Iris pigment epithelial cell (primary cell): ENCODE measurements around the gene HMGB4.

ENCODE experiments used
- DNase-seq: peaks from one replicate; pipeline ENCODE4 v3.0.0-alpha.2; 2011; ENCODE audit warnings: low read depth

The HMGB4 gene, protein sequence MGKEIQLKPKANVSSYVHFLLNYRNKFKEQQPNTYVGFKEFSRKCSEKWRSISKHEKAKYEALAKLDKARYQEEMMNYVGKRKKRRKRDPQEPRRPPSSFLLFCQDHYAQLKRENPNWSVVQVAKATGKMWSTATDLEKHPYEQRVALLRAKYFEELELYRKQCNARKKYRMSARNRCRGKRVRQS

DNA sequence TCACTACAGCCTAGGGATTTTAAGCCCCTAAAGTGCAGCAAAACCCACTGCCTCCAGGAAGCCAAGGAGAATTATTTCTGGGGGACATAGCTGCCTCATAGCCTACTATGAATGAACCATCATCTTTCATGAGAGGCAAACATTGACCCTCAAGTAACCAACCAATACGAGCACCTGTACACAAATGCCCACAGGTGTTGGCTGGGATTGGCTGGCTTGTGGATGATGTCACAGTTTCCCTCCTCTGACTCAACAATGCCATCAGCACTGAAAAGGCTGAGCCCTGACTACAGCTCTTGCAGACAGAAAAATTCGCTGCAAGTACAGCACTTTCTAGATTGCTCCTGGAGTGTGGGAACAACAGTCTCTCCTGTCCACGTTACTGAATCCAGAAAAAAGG lies at the start of gene HMGB4:
Gene HMGB4, plus strand, starts transcription at position 301 of the 400 bp plus-strand sequence. CDS start 113 bp downstream, outside the sequence.
- DNase-seq, result no peak

DNA sequence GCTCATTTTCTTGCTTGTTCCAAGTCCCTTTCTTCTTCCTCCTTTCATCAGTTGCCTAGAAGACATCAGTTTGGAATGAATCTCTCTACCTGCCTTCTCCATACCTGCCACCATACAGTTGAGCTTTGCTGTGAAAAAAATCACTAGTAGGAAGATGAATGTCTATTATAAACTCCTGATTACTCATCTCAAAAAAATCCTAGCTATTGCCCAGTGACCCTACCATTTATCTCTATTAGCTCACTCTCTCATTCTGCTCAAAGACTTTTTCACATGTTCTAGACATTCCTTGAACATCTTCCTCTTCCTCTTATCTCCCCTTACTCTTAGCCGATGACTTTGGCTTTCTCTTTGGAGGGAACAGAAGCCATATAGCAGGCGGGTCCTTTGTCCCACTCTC lies 49.7 kb upstream of the HMGB4 start:
- DNase-seq, result no peak

DNA sequence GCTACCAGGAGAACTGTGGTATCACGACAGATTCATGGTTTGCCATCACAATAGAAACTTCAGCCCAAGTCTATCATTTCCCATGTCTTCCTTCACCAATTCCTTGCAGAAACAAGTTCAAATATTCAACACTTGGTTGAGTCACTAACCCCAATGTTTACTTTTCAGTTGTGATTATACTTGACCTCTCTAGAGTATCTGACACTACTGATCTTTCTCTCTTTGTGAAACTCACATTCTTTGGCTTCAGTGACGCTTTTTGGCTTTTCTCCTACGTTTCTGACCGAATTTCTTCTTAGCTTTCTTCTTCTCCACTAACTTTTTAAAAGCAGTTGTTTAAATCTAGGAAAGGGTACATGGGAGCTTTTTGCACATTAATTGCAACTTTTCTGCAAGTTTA lies 48.8 kb upstream of the HMGB4 start:
- peak; percentile 22 for DNase-seq

DNA sequence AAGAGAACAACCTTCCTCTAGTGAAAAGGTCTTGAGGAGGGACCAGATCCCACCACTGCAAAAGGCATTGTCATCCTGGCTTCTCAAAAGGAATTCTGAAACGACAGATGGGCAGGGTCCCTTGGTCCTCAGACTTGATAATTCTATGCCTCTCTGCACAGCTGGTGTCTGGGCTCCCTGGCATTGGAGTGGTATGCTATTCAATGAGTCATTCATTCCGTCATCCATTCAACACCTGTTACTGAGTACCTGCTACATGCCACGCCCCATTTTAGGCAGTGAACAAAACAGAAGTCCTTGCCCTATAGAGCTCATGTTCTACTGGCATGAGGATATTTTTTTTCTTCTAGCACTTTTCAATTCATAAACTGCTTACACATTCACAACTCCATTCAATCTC lies 45.8 kb upstream of the HMGB4 start:
- no peak for DNase-seq

DNA sequence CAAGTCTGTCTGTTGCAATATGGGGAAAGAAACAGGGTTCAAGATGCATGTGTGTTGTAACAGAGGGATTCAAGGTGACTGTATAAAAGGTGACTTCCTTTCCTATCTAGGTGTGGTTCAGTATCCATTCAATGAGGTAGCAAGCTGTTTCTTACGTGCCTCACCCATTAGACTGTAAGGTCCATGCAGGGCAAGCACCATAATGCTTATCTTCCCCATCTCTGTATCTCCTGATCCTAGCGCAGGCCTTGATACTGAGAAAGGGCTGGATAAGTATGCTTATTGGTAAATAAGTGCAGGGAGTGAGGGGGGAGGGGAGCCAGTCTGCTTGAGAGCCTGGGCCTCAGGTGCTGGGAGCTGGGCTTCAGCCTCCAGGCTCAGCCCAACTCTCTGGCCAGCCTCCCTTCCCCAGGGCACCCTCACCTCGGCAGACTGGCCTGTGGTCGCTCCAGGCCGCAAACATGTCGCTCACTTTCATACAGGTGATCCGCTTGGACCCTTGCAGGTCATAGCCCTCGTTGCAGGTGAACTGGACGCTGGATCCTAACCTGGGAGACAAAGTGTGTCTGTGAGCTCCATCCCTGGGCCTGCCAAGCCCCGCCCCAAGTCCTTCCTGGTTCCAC lies 44.5 kb upstream of the HMGB4 start:
- no peak for DNase-seq

DNA sequence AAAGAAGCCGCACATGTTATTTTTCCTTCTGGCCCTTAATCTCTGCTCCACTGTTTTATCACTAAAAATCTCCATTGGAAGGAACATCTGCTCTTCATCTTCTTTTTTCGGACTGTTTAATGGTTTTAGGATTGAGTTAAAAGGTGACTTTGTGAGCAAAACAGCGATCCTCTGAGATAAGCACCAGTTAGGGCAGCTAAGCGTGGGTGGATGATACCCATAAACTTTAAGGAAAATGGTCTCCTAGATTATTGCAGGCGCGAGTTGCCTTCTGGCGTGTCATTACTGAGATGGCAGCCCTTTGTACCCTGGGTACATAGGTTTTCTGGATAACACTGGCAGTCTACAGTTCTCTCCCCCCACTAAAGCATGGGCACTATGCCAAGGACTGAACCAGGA lies 44.0 kb upstream of the HMGB4 start:
- DNase-seq, result no peak

DNA sequence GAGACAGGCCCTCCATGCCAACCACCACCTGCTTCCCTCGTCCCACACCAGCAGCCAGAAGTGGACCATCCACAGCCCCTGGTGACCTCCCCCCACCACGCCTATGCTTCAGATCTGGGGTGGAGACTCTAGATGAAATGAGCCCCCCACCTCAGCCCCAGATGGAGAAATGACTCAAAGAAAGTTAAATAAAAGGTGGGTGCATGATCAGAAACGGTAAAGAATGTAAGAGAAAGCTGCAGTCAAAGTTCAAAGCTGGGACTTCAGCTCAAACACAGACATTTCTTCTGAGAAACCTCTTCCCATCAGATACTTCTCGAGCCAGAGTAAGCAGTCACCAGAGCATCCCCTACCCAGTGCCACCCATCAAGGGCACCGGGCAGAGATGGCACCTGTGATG lies 43.1 kb upstream of the HMGB4 start:
- DNase-seq, result no peak

DNA sequence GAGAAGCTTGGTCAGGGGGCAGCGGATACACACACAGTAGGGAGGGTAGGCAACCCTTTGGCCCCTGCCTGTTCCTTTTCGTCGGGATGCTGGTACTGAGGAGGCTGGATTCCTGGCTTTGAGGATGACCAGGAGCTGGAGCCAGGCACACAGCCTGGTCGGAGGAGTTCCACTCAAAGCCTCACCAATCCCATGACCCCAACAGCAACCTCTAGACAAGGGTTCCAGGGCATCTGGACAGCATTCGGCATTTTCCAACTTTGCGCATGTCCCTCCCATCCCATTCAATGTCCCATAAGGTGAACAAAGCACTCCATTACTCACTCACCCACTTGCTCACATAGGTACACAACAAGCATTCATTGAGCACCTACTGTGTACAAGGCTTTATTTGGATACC lies 42.6 kb upstream of the HMGB4 start:
- DNase-seq, result no peak

DNA sequence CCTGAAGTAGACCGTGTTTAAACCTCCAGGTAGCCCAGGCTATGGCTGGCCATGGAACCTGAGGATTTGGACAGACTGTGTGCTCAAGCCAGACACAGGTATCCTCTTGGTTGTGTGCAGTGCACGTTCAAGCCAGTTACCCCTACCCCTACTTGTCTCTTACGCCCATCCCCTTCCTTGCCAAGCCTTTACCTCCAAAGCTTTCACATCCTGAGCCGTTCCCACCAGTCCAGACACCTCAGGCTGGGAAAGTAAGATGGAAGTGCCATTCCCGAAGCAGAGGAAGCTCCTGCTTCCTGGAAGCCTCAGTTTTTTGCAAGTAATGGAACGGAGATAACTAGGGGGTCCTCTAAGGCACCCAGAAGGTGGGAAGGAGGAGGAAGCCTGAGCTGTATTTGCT lies 41.5 kb upstream of the HMGB4 start:
- DNase-seq, result no peak

DNA sequence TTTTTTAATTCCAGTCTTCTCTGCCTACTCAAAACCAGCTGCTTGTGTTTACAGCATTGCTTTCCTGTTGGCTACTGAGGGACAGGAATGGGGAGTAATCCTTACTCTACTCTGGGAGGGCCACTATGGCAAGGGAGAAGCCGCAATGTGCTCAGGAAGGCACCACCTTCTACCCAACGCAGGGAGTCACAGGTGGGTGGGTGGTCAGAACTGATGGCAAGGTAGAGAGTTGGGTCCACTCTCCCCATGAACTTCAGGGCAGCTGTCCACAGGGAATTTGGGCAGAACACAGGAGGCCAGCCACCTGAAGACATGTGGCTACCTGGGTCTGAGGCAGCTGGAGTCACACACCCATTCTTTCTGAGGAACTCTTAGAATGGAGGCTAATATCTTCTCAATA lies 40.5 kb upstream of the HMGB4 start:
- DNase-seq, result no peak

DNA sequence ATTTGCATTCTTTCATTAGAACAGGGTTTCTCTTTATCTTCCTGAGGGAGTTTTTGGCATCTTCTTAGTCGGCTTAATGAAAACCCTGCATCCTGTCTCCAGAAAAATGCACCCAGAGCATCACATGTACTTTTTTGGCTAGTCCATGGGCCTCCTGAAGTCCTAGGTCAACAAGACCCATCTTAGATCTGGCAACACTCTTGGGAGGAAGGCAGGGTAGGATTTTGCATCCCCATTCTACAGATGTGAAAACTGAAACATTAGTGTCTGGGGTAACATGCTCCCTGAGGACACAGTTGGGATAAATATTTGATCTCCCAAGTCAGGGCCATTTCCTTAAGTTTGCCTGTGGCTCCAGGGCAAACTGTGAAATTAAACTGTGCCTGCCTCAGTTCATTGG lies 40.0 kb upstream of the HMGB4 start:
- DNase-seq, result no peak

DNA sequence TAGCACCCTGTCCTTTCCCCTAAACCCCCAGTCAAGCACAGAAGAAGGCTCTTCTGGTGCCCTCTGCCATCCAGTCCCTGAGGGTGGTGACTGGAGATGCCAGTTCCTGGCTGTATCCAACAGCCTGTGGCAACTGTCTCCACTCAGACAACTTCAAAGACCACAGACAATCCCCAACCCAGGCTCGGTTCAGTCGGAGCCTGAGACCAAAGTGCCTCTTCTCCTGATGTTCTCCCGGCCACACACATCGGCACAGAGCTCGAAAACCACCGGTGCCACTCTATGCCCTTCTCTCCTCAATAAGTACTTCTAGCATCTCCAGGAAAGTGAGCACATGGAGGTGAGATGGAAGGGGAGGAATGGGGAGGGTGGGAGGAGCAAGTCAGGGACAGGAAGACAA lies 39.6 kb upstream of the HMGB4 start:
- DNase-seq, result no peak

DNA sequence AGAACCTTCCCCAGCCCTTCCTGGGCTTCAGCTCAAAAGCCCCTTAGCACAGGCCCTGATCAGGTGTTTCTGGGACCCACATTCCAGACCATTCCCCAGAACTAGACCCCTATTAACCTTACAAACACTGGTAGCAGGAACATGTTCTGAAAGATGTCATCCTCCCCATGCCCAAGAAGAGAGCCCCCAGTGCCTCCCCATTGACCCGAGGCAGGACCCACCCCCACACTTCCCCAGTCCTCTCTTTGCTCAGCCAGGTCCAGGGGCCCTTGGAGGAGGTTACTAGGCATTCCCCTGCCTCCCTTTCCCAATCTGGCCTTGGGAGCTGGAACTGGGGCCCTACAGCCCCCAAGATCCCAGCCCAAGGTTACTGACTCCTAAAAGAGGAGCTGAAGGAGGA lies 38.9 kb upstream of the HMGB4 start:
- no peak for DNase-seq

DNA sequence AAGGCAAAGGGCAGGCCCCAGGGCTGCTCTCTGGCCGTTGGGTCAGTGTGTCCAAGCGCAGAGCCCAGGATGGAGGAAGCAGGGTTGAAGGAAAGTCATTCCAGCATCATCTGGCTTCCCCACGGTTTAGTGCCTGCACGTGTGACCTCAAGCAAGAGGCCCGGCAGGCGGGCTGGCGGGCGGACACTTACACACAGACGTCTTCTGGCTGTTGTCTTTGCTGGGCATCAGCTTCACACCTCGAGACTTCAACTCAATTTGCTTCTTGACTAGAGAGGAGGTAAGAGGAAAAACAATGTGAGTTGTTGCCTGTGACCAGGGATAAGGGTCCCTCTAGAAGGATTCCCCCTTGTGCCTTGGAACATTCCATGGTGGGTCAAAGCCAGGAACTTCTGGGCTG lies 38.4 kb upstream of the HMGB4 start:
- DNase-seq, result no peak

DNA sequence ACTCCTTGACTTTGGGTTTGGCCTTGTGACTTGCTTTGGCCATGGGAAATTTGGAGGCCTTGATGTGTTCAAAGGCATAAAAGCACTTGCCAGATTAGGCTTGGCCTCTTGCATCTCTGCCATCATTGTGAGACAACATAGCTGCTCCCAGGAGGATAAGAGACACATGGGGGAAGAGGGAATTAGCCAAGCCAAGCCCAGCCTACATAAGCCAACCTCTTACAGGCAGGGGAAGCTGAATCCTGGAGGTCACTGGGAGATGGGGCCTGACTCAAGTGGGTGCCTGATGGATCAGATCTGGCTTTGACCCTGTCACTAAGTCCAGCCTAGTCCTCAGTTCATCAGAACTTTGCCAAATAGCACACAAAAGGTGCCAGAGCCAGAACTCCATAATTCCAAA lies 37.6 kb upstream of the HMGB4 start:
- no peak for DNase-seq

DNA sequence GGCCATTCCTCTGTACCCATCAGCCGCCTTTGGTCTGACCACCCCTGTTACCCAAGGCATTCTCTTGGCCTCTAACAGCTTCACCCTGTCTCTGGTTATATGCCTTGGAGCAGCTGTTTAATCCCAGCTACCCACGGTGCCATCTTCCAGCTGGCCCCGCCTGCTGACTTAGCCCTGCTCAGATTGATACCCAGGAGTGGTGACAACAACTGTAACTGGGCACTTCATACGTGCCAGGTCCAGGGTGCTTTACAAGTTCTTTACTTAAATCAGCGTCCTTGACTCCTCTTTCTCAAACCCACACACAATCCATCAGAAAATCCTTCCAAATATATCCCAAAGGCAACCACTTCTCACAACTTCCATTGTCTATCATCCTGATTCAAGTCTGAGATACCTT lies 37.2 kb upstream of the HMGB4 start:
- DNase-seq, result no peak

DNA sequence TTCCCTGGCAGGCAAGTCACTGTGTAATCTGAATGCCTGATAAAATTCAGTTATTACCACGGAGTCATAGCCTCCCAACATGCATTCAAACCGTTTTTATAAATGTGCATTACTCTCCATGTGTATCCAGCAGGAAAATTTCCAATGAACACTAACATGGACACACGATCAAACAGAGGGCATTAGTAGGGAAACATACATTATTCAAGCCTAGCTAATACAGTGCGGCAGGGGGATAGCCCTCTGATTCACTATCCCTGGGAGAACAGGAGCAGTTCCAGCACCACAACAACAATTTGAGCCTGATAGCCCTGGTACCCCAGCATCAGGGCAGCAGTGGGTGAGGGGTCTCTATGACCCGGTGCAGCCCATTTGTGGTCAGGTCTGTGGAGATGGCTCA lies 35.8 kb upstream of the HMGB4 start:
- DNase-seq, result no peak

DNA sequence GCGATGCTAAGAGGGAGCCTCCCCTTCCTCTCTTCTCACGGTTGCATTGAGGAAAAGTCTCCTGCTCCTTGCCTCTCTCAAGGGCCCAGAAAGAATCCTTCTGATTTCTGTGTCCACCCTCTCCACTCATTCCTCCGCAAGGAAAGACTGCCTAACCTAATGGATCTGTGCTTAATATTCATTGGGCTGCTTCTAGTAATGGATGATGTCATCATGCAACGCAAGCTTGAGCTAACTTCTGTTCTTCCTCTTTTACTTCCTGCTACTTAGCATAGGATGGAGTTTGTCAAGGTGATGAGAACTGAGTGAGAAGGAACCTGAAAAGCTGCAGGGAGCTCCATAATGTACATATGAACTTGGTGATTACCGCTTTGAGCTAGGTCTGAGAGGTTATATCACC lies 35.2 kb upstream of the HMGB4 start:
- no peak for DNase-seq

DNA sequence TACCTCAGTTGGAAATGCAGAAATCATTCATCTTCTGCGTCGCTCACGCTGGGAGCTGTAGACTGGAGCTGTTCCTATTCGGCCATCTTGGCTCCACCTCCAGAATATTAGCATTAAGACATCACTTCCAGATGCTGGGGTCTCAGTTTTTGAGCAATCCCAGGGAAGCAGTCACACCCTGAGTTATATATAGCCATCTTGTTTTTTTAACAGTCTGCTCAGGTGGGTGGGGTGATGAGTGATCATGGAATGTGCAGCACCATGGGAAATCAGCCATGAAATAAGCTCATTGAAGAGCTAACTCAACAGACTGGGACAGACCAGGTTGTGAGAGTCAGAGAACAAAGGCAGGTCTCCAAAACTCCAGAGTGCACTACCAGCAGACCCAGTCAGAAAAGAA lies 27.0 kb upstream of the HMGB4 start:
- no peak for DNase-seq

DNA sequence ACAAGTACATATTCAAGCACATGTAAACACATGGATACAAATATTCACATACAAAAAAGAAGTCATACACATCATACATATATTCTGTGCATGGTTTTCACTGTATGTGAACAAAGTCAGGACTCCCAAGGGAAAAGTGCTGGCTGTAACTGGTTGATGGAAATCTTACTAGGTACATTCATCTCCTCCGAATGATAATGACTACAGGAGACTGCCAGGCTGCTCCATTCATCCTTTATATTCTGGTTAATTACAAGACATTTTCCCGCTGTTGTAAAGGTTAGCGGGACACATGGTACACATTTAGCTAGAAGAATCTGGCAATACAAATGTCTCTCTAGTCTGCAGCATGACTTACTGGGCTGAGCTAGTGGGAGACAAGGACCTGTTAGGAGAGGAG lies 26.2 kb upstream of the HMGB4 start:
- DNase-seq, result no peak

DNA sequence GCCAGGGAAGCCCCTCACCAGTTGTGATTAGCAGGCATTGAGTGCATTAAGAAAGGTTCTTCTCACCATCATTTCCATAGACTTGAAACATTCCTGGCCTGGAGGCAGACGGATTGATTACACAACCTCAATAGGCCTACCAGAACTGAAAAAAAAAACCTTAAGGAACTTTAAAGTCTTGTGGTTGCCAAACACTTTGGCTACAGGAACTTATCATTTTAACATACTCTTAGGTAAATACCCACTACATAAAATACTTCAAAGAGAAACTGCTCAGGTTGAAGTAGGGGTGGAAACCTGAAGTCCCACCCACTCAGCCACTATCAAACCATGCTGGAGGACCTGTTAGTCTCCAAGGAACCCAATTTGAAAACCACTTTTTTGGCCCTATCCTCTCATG lies 22.4 kb upstream of the HMGB4 start:
- no peak for DNase-seq

DNA sequence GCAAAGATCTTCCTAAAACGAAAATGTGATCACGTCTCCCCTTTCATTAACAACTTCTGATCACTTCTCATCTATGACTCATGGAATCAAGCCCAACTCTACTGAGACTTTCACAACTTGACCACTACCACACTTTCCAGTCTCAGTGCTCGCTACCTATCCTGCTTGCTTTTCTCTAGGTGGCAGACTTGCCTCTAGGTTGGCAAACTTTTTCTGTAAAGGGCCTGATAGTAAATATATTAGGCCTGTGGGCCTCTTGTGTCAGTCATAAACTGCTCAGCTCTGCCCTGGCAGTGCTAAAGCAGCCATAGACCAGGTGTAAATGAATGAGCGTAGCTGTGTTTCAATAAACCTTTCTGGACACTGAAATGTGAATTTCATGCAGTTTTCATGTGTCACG lies 21.5 kb upstream of the HMGB4 start:
- DNase-seq, result no peak

DNA sequence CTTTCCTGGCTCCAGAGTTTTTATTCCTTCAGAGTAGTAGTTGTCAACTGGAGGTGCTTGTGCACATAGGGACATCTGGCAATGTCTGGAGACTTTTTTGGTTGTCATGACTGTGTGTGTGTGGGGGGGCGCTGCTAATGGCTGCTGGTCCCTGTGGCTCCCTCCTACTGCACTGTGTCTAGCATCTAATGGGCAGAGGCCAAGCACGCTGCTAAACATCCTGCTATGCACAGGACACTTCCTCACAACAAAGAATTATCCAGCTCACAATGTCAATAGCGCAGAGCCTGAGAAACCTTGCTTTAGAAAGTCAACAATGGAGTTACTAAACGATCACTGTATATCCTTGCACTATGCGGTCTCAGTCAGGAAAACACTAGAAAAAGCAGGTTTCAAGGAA lies 19.7 kb upstream of the HMGB4 start:
- DNase-seq, result no peak

DNA sequence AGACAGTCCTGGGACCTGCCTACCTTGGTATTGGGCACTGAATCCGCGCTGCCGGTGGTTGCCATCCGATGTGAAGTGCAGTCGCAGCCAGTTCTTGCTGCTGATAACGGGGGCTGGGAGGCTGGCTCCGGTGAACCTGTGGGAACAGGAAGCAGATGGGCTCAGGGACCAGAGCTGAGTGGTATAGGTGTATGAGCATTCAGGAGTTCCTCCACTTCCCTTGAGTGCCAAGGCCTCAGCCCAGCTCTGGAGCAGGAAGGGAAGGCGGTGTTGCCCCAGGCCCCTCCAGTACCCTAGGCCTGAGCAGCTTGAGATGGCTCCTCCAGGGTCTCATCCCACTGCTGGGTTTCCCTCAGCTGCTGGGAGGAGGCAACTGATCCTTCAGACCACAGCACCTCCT lies 17.0 kb upstream of the HMGB4 start:
- DNase-seq, result no peak
